Uterus (tissue), 4 donors: ENCODE results near the gene HHAT. TPM values are rescaled to one million over a fixed set of nuclear protein-coding genes. Genes with fewer than 3 reads are reported as not detected.

Source experiments
- DNase-seq, 2 donors: peaks; one replicate each; pipeline ENCODE4 v3.0.0-alpha.2; 2019 to 2020
- H3K27ac ChIP-seq, 2 donors: fragments of 200-600 bp; sonication (generic); 1 replicate in 1 of 2; 2 replicates in 1 of 2; pipeline ENCODE4 v1.5.1; 2016 to 2018
- H3K27me3 ChIP-seq, 2 donors: fragments of 200-600 bp; sonication (generic); one replicate each; pipeline ENCODE4 v1.5.1; 2018 to 2019; ENCODE audit warnings: control low read depth in 1 of 2
- H3K36me3 ChIP-seq, 2 donors: fragments of 200-600 bp; sonication (generic); one replicate each; pipeline ENCODE4 v1.5.1; 2019; ENCODE audit warnings: control low read depth in 1 of 2
- H3K4me1 ChIP-seq, 2 donors: fragments of 200-600 bp; sonication (generic); one replicate each; pipeline ENCODE4 v1.5.1; 2018 to 2019; ENCODE audit warnings: control low read depth in 1 of 2
- H3K4me3 ChIP-seq, 2 donors: fragments of 200-600 bp; sonication (generic); 1 replicate in 1 of 2; 2 replicates in 1 of 2; pipeline ENCODE4 v1.5.1; 2018 to 2019; ENCODE audit warnings: mild to moderate bottlenecking in 1 of 2
- H3K9me3 ChIP-seq, 2 donors: fragments of 200-600 bp; sonication (generic); one replicate each; pipeline ENCODE4 v1.5.1; 2019; ENCODE audit warnings: control low read depth in 1 of 2
- POLR2A ChIP-seq, 2 donors: fragments of 450-650 bp; IDR thresholded peaks; one replicate each; pipeline ENCODE4 v1.6.1; 2016; ENCODE audit warnings: antibody characterized with exemption in 2 of 2, mild to moderate bottlenecking in 1 of 2, moderate library complexity in 1 of 2
- intact Hi-C: fragments of 100-400 bp; cut with DNase I; formaldehyde crosslinking; loops from one replicate; pipeline ENCODE4 v1.15.1; 2023; ENCODE audit warnings: low total_unique reads
- total RNA-seq, 4 donors: library from RNA; depleted of rRNA in 3 of 4; stranded (reverse); fragments of >200 nt in 3 of 4; gene quantifications; one replicate each; pipeline versions ENCODE4 v1.1.0 to v1.2.4, GENCODE V29; 2014 to 2023
- TF ChIP-seq, protein P1 (sequence below), 4 experiments: fragments of 200-600 bp in 2 of 4; fragments of 450-650 bp in 2 of 4; sonication (generic) in 2 of 4; IDR thresholded peaks; one replicate each; pipeline ENCODE4 v1.5.1; 2016 to 2019; ENCODE audit warnings: antibody characterized with exemption in 4 of 4, mild to moderate bottlenecking in 2 of 4, moderate library complexity in 1 of 4
- donor health status: DM: yes; HTN: yes; CAD: no.

The HHAT gene
- total RNA-seq, 4 donors from 2014 or later = 0.88 to 10.9 (median 3.4) TPM

DNA sequence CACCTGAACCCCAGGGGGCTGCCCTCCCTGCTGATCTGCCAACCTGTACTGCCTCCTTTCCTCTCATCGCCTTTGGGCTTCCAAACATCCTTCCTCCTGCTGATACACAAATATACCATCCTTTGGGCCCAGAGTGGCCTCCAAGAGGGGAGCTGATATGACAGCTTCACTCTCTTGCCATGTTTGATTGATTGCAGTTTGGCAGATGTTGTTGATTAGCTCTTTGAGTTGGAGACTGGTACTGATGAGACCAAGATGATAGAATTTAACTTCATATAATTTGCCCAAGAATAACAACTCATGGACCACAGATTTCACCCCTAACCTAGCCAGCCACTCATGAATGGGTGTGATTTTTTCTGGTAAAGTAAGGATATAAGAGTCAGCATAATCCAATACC is 227.8 kb downstream of the HHAT start:
- H3K36me3 ChIP-seq = no peaks in the 10 kb centered on the region
- H3K27ac ChIP-seq = no peak overlapping the region
- intact Hi-C loops = no loop called here
- H3K9me3 ChIP-seq = no peaks in the 10 kb centered on the region
- no peaks in the 10 kb centered on the region for H3K27me3 ChIP-seq
- TF ChIP-seq, protein P1, sequence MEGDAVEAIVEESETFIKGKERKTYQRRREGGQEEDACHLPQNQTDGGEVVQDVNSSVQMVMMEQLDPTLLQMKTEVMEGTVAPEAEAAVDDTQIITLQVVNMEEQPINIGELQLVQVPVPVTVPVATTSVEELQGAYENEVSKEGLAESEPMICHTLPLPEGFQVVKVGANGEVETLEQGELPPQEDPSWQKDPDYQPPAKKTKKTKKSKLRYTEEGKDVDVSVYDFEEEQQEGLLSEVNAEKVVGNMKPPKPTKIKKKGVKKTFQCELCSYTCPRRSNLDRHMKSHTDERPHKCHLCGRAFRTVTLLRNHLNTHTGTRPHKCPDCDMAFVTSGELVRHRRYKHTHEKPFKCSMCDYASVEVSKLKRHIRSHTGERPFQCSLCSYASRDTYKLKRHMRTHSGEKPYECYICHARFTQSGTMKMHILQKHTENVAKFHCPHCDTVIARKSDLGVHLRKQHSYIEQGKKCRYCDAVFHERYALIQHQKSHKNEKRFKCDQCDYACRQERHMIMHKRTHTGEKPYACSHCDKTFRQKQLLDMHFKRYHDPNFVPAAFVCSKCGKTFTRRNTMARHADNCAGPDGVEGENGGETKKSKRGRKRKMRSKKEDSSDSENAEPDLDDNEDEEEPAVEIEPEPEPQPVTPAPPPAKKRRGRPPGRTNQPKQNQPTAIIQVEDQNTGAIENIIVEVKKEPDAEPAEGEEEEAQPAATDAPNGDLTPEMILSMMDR (IDR thresholded peaks at IDR 0.05) = no peak
- no peak for TF ChIP-seq POLR2A (IDR thresholded peaks at IDR 0.05)
- DNase-seq = no peak
- H3K4me3 ChIP-seq = no peak overlapping the region
- no peaks in the 10 kb centered on the region for H3K4me1 ChIP-seq

- DNase-seq = no peak
- H3K27me3 ChIP-seq = no peaks in the 10 kb centered on the region
- TF ChIP-seq, protein P1 (IDR thresholded peaks at IDR 0.05) = no peak
- no peak for TF ChIP-seq POLR2A (IDR thresholded peaks at IDR 0.05)
- H3K27ac ChIP-seq = no peak overlapping the region
- no peaks in the 10 kb centered on the region for H3K9me3 ChIP-seq
- H3K4me3 ChIP-seq = no peak overlapping the region
- H3K4me1 ChIP-seq = no peaks in the 10 kb centered on the region
- intact Hi-C loops = no loop called here
- H3K36me3 ChIP-seq = no peaks in the 10 kb centered on the region
Observed at GRCh38 chr1:210557426-210558077, 228.8 kb downstream of the HHAT start.

DNA sequence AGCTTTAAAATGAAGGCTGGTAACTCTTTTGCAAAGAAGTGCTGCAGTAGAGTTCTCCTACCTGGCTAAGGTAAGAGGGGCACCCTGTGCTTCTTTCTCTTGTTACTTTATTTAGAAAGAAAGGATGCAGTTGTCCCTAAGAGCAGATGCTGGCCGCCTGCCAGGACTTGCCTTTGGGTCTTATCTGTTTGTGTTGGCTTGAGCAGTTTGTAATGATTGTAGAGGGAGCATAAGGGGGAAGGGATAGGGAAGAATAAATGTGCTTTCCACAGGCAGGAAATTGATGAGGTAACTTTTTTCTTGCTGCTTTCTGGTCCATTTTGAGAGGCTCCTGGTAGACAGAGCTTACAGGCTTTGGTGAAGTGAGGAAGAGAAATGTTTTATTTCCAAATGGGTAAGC is 229.6 kb downstream of the HHAT start:
- no peak for DNase-seq
- no peaks in the 10 kb centered on the region for H3K36me3 ChIP-seq
- H3K9me3 ChIP-seq = no peaks in the 10 kb centered on the region
- no peaks in the 10 kb centered on the region for H3K27me3 ChIP-seq
- no peaks in the 10 kb centered on the region for H3K4me1 ChIP-seq
- no peak overlapping the region for H3K27ac ChIP-seq
- intact Hi-C loops = no loop called here
- TF ChIP-seq POLR2A (IDR thresholded peaks at IDR 0.05) = no peak
- TF ChIP-seq, protein P1 (IDR thresholded peaks at IDR 0.05) = no peak
- H3K4me3 ChIP-seq = no peak overlapping the region

- Histone ChIP-seq H3K4me3 (no peak overlapping the region), H3K9me3 (no peaks in the 10 kb centered on the region), H3K27me3 (no peaks in the 10 kb centered on the region), H3K4me1 (no peaks in the 10 kb centered on the region), H3K36me3 (no peaks in the 10 kb centered on the region), H3K27ac (no peak overlapping the region)
- DNase-seq = no peak
- TF ChIP-seq, protein P1 (IDR thresholded peaks at IDR 0.05) = no peak
- TF ChIP-seq POLR2A (IDR thresholded peaks at IDR 0.05) = no peak
- intact Hi-C loops = no loop called here
Observed at GRCh38 chr1:210565306-210565705, 236.6 kb downstream of the HHAT start.

DNA sequence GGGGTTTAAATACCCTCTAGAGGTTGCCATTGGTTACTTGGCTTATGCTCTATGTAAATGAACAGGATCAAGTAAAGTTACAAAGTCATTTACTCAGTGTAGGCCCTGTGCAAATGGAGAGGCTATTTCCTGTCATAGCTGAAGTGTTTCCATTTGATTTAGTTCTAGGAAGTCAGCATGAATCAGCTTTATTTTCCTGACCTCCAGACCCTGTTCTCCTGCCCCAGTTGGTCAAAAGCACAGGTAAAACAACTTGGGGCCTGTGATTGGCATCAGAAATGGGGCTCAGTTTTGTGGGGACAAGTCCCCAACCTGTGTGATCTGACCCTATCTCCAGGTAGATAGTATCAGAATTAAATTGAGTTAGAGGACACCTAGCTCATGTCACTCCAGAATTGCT is 239.9 kb downstream of the HHAT start:
- H3K27me3 ChIP-seq = no peaks in the 10 kb centered on the region
- H3K27ac ChIP-seq = no peak overlapping the region
- no peaks in the 10 kb centered on the region for H3K9me3 ChIP-seq
- no peak overlapping the region for H3K4me3 ChIP-seq
- no peaks in the 10 kb centered on the region for H3K4me1 ChIP-seq
- TF ChIP-seq, protein P1 (IDR thresholded peaks at IDR 0.05) = no peak
- TF ChIP-seq POLR2A (IDR thresholded peaks at IDR 0.05) = no peak
- no peak for DNase-seq
- intact Hi-C loops = no loop called here
- H3K36me3 ChIP-seq = no peaks in the 10 kb centered on the region
